HEK293 (cell line): ENCODE results near the gene UROC1.

Experiments used
- CTCF ChIA-PET: fragments of 350-600 bp; formaldehyde crosslinking; extraction: SDS; loops from one replicate; lab custom pipeline; 2021; ENCODE audit warnings: antibody characterized with exemption; lab: Yijun Ruan, JAX
- POLR2A ChIA-PET: fragments of 300-600 bp; formaldehyde crosslinking; extraction: SDS; loops from one replicate; lab custom pipeline; 2020; ENCODE audit warnings: antibody characterized with exemption, inconsistent platforms; lab: Yijun Ruan, JAX
- H3K27ac ChIP-seq: fragments of 200-500 bp; sonication (Bioruptor generic); 2 replicates; pipeline ENCODE4 v1.5.1; 2014; ENCODE audit warnings: low read depth, low read length, control low read depth, inconsistent platforms; ENCODE audit errors: extremely low read depth
- H3K36me3 ChIP-seq, 2 experiments: fragments of 200-500 bp in 1 of 2; sonication (Bioruptor generic) in 1 of 2; 1 replicate in 1 of 2; 2 replicates in 1 of 2; pipeline ENCODE4 v1.5.1; 2014 to 2017; ENCODE audit warnings: inconsistent platforms in 2 of 2, low read length in 2 of 2; ENCODE audit not compliant: control insufficient read depth in 2 of 2, insufficient read depth in 1 of 2
- H3K4me1 ChIP-seq: fragments of 200-500 bp; sonication (Bioruptor generic); 2 replicates; pipeline ENCODE4 v1.5.1; 2014; ENCODE audit warnings: mild to moderate bottlenecking, low read length, inconsistent platforms; ENCODE audit not compliant: control insufficient read depth, insufficient read depth
- H3K4me3 ChIP-seq: 2 replicates; pipeline ENCODE4 v1.5.1; 2011; ENCODE audit warnings: low read depth, mild to moderate bottlenecking, control low read depth, low read length, moderate library complexity
- H3K9me3 ChIP-seq: fragments of 200-500 bp; sonication (Bioruptor generic); 2 replicates; pipeline ENCODE4 v1.5.1; 2014; ENCODE audit warnings: low read depth, low read length, inconsistent platforms; ENCODE audit not compliant: control insufficient read depth, insufficient read depth
- BCL11A ChIP-seq: fragments of 450-650 bp; formaldehyde crosslinking; IDR thresholded peaks from 2 replicates; pipeline ENCODE4 v1.5.1; 2016; ENCODE audit warnings: low read depth, missing biosample characterization, missing genetic modification characterization
- CTCF ChIP-seq: fragments of 450-650 bp; formaldehyde crosslinking; IDR thresholded peaks from 2 replicates; pipeline ENCODE4 v1.5.1; 2016; ENCODE audit warnings: missing biosample characterization, missing genetic modification characterization
- HOXC10 ChIP-seq: sonication (generic); formaldehyde crosslinking; IDR thresholded peaks from 2 replicates; pipeline ENCODE4 v1.8.1; 2023; ENCODE audit warnings: mild to moderate bottlenecking, missing genetic modification reagents
- INSM2 ChIP-seq: fragments of 450-650 bp; formaldehyde crosslinking; IDR thresholded peaks from 2 replicates; pipeline ENCODE4 v1.5.1; 2016; ENCODE audit warnings: missing biosample characterization, missing genetic modification characterization
- MEIS1 ChIP-seq: sonication (generic); formaldehyde crosslinking; IDR thresholded peaks from 2 replicates; pipeline ENCODE4 v1.8.1; 2022; ENCODE audit warnings: missing genetic modification reagents, mild to moderate bottlenecking, borderline replicate concordance
- OVOL3 ChIP-seq: fragments of 450-650 bp; formaldehyde crosslinking; IDR thresholded peaks from 2 replicates; pipeline ENCODE4 v1.5.1; 2016; ENCODE audit warnings: missing biosample characterization, missing genetic modification characterization
- SALL2 ChIP-seq: fragments of 450-650 bp; formaldehyde crosslinking; IDR thresholded peaks from 2 replicates; pipeline ENCODE4 v1.5.0; 2017; ENCODE audit warnings: missing biosample characterization, mild to moderate bottlenecking, missing genetic modification characterization, borderline replicate concordance
- ZNF202 ChIP-seq: fragments of 450-650 bp; formaldehyde crosslinking; IDR thresholded peaks from 2 replicates; pipeline ENCODE4 v1.5.1; 2016; ENCODE audit warnings: missing biosample characterization, missing genetic modification characterization, borderline replicate concordance
- ZNF239 ChIP-seq: fragments of 450-650 bp; formaldehyde crosslinking; IDR thresholded peaks from 2 replicates; pipeline ENCODE4 v1.5.1; 2016; ENCODE audit warnings: missing biosample characterization, missing genetic modification characterization
- ZNF292 ChIP-seq: fragments of 450-650 bp; formaldehyde crosslinking; IDR thresholded peaks from 2 replicates; pipeline ENCODE4 v1.5.1; 2016; ENCODE audit warnings: low read depth, missing biosample characterization, missing genetic modification characterization, borderline replicate concordance
- ZNF624 ChIP-seq: fragments of 450-650 bp; formaldehyde crosslinking; IDR thresholded peaks from 2 replicates; pipeline ENCODE4 v1.5.1; 2017; ENCODE audit warnings: missing biosample characterization, missing genetic modification characterization
- ZNF629 ChIP-seq: fragments of 450-650 bp; formaldehyde crosslinking; IDR thresholded peaks from 2 replicates; pipeline ENCODE4 v1.5.1; 2017; ENCODE audit warnings: missing biosample characterization, missing genetic modification characterization
- ZNF785 ChIP-seq: fragments of 450-650 bp; formaldehyde crosslinking; IDR thresholded peaks from 2 replicates; pipeline ENCODE4 v1.5.1; 2016; ENCODE audit warnings: missing biosample characterization, missing genetic modification characterization
- ZNF791 ChIP-seq: fragments of 450-650 bp; formaldehyde crosslinking; IDR thresholded peaks from 2 replicates; pipeline ENCODE4 v1.5.1; 2016; ENCODE audit warnings: missing biosample characterization, missing genetic modification characterization
- ZNF830 ChIP-seq: fragments of 450-650 bp; IDR thresholded peaks from 2 replicates; pipeline ENCODE4 v1.5.0; 2018; ENCODE audit warnings: missing biosample characterization, missing genetic modification characterization, low read depth, mild to moderate bottlenecking, moderate library complexity
- ZSCAN16 ChIP-seq: fragments of 450-650 bp; formaldehyde crosslinking; IDR thresholded peaks from 2 replicates; pipeline ENCODE4 v1.5.1; 2016; ENCODE audit warnings: missing biosample characterization, missing genetic modification characterization
- ZSCAN18 ChIP-seq: fragments of 450-650 bp; formaldehyde crosslinking; IDR thresholded peaks from 2 replicates; pipeline ENCODE4 v1.5.1; 2016; ENCODE audit warnings: missing biosample characterization, missing genetic modification characterization
- TF ChIP-seq, protein P1 (sequence below): fragments of 450-650 bp; formaldehyde crosslinking; IDR thresholded peaks from 2 replicates; pipeline ENCODE4 v1.5.1; 2017; ENCODE audit warnings: missing biosample characterization, missing genetic modification characterization
- TF ChIP-seq, protein P2 (sequence below): fragments of 450-650 bp; formaldehyde crosslinking; IDR thresholded peaks from 2 replicates; pipeline ENCODE4 v1.5.1; 2016; ENCODE audit warnings: missing biosample characterization, missing genetic modification characterization, low read depth

Gene UROC1

DNA sequence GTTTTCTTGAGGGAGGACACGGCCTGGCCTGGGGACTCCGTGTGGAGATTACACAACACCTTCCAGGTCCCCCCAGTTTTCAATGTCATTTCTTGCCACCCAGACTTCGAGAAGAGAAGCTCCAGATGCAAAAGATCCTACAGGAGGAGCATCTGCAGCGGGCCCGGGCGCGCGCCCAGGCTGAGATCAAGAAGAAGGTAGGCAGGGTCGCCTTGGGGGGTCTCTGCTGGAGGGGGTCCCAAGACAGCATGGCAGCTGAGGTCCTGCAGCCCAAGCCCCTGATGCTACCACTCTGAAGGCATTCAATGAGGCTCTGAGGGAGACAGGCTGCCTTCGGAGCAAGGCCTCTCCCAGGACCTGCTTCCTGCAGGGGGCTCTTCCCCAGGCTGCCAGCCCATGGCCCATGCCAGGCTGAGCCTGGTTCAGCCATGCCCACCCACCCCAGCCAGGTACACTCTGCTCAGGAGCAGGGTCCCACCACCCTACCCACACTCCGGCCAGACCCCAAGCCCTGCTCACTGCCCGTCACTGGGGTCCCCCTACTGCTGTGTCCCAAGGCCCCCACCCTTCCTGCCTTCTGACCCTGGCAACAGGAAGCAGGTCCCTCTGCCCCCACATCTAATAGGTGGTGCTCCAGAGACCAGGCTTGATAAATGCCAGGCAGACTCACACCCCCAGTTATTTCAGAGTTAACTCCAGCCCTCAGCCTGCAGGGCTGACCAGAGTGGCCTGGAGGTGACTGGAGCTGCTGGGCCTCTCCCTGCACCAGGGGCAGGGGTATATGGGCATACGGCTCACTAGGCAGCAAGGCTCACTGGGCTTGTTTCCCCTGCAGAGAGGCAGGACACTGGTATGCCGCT is 81.9 kb downstream of the UROC1 start:
- Histone ChIP-seq H3K9me3 (no peaks in the 10 kb centered on the region), H3K4me1 (no peaks in the 10 kb centered on the region), H3K27ac (no peak overlapping the region), H3K4me3 (no peak overlapping the region), H3K36me3 (peaks cover 0 to 64% of the 10 kb centered on the region in 2 experiments; a peak in 1 of 3 replicates)
- TF ChIP-seq ZNF791 (no peak), ZNF830 (tag by site-specific recombination) (no peak), OVOL3 (tag by site-specific recombination) (no peak), MEIS1 (CRISPR knock-in tag) (no peak), CTCF (no peak), BCL11A (no peak), ZNF202 (tag by site-specific recombination) (no peak), ZNF629 (no peak), ZNF239 (no peak), HOXC10 (CRISPR knock-in tag) (no peak), ZNF785 (tag by site-specific recombination) (no peak), ZNF292 (tag by site-specific recombination) (no peak), SALL2 (no peak), INSM2 (no peak), ZSCAN18 (tag by site-specific recombination) (no peak), ZNF624 (tag by site-specific recombination) (no peak), ZSCAN16 (tag by site-specific recombination) (no peak)
- TF ChIP-seq, protein P1, sequence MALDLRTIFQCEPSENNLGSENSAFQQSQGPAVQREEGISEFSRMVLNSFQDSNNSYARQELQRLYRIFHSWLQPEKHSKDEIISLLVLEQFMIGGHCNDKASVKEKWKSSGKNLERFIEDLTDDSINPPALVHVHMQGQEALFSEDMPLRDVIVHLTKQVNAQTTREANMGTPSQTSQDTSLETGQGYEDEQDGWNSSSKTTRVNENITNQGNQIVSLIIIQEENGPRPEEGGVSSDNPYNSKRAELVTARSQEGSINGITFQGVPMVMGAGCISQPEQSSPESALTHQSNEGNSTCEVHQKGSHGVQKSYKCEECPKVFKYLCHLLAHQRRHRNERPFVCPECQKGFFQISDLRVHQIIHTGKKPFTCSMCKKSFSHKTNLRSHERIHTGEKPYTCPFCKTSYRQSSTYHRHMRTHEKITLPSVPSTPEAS (tag by site-specific recombination), result no peak
- TF ChIP-seq, protein P2, sequence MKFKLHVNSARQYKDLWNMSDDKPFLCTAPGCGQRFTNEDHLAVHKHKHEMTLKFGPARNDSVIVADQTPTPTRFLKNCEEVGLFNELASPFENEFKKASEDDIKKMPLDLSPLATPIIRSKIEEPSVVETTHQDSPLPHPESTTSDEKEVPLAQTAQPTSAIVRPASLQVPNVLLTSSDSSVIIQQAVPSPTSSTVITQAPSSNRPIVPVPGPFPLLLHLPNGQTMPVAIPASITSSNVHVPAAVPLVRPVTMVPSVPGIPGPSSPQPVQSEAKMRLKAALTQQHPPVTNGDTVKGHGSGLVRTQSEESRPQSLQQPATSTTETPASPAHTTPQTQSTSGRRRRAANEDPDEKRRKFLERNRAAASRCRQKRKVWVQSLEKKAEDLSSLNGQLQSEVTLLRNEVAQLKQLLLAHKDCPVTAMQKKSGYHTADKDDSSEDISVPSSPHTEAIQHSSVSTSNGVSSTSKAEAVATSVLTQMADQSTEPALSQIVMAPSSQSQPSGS (tag by site-specific recombination), result no peak
- CTCF ChIA-PET, result interaction anchor here (0.7 kb wide), 1 partner anchor 95 kb away, joined by 3 read pairs; no protein-coding TSS in a partner anchor
- POLR2A ChIA-PET, result no interaction called here
